SK-N-SH (cell line): ENCODE results near the gene FN3K. TPM values are rescaled to one million over a fixed set of nuclear protein-coding genes. Genes with fewer than 3 reads are reported as not detected.

Experiments
- CTCF ChIA-PET: fragments of 300-600, 350-600 bp; formaldehyde crosslinking; extraction: SDS; loops from one replicate; lab custom pipeline; 2021; lab: Yijun Ruan, JAX
- POLR2A ChIA-PET: fragments of 350-600 bp; sonication (Branson Sonifier 250); formaldehyde crosslinking; extraction: SDS; loops from one replicate; lab custom pipeline; 2020; ENCODE audit warnings: antibody characterized with exemption, inconsistent platforms; lab: Yijun Ruan, JAX
- DNase-seq: peaks from one replicate; pipeline ENCODE4 v3.0.0; 2012
- H2AFZ ChIP-seq: fragments of 200-600 bp; sonication (generic); 2 replicates; pipeline ENCODE4 v1.8.1; 2016; ENCODE audit warnings: antibody characterized with exemption, mild to moderate bottlenecking, low read depth
- H3F3A ChIP-seq: fragments of 200-600 bp; sonication (generic); replicated peaks from 2 replicates; pipeline ENCODE3; 2016; ENCODE audit warnings: antibody characterized with exemption, mild to moderate bottlenecking; ENCODE audit not compliant: insufficient read depth
- H3K27ac ChIP-seq, 2 experiments: fragments of 200-500 bp in 1 of 2; fragments of 200-600 bp in 1 of 2; sonication (Bioruptor generic) in 1 of 2; sonication (generic), shearing (Covaris generic) in 1 of 2; 2 replicates each; pipeline versions ENCODE4 v1.5.1 to v1.6.1; 2014 to 2016; ENCODE audit warnings: low read depth in 2 of 2, inconsistent platforms in 1 of 2, low read length in 1 of 2, mild to moderate bottlenecking in 1 of 2, mixed read lengths in 1 of 2
- H3K27me3 ChIP-seq: fragments of 200-600 bp; sonication (generic), shearing (Covaris generic); 2 replicates; pipeline ENCODE4 v1.6.1; 2016; ENCODE audit warnings: mixed run types; ENCODE audit not compliant: insufficient read depth
- H3K36me3 ChIP-seq, 2 experiments: fragments of 200-500 bp in 1 of 2; fragments of 200-600 bp in 1 of 2; sonication (Bioruptor generic) in 1 of 2; sonication (generic) in 1 of 2; replicated peaks in 1 of 2; 2 replicates each; pipeline versions ENCODE3 to v1.5.1; 2014 to 2016; ENCODE audit warnings: low read length in 1 of 2, mild to moderate bottlenecking in 1 of 2; ENCODE audit not compliant: insufficient read depth in 2 of 2, control insufficient read depth in 1 of 2
- H3K4me1 ChIP-seq, 2 experiments: fragments of 200-500 bp in 1 of 2; fragments of 200-600 bp in 1 of 2; sonication (Bioruptor generic) in 1 of 2; sonication (generic), shearing (Covaris generic) in 1 of 2; 2 replicates each; pipeline versions ENCODE4 v1.5.1 to v1.6.1; 2014 to 2016; ENCODE audit warnings: low read depth in 1 of 2, low read length in 1 of 2, mixed run types in 1 of 2; ENCODE audit not compliant: insufficient read depth in 2 of 2, control insufficient read depth in 1 of 2
- H3K4me2 ChIP-seq: fragments of 200-600 bp; sonication (generic), shearing (Covaris generic); 2 replicates; pipeline ENCODE4 v1.6.1; 2017; ENCODE audit warnings: mixed run types
- H3K4me3 ChIP-seq, 2 experiments: fragments of 200-500 bp in 1 of 2; fragments of 200-600 bp in 1 of 2; sonication (Bioruptor generic) in 1 of 2; sonication (generic), shearing (Covaris generic) in 1 of 2; 2 replicates each; pipeline versions ENCODE4 v1.5.1 to v1.8.1; 2014 to 2016; ENCODE audit warnings: low read depth in 2 of 2, inconsistent platforms in 1 of 2, low read length in 1 of 2, mild to moderate bottlenecking in 1 of 2, mixed read lengths in 1 of 2, moderate library complexity in 1 of 2
- H3K79me2 ChIP-seq: fragments of 200-600 bp; sonication (generic); 2 replicates; pipeline ENCODE4 v1.8.1; 2017; ENCODE audit warnings: mild to moderate bottlenecking; ENCODE audit not compliant: insufficient read depth
- H3K9ac ChIP-seq: fragments of 200-600 bp; sonication (generic); 2 replicates; pipeline ENCODE4 v1.6.1; 2017; ENCODE audit warnings: mixed run types
- H3K9me2 ChIP-seq: fragments of 200-600 bp; sonication (generic); 2 replicates; pipeline ENCODE4 v1.6.1; 2017; ENCODE audit warnings: mixed run types
- H3K9me3 ChIP-seq: fragments of 200-600 bp; sonication (generic); 2 replicates; pipeline ENCODE4 v1.6.1; 2017; ENCODE audit warnings: mixed run types, mild to moderate bottlenecking, moderate library complexity
- H4K20me1 ChIP-seq: fragments of 200-600 bp; sonication (generic); 2 replicates; pipeline ENCODE4 v1.6.1; 2017; ENCODE audit warnings: mild to moderate bottlenecking, mixed run types; ENCODE audit not compliant: insufficient read depth
- CHD2 ChIP-seq: fragments of 150-350 bp; IDR thresholded peaks from 2 replicates; pipeline ENCODE4 v1.6.1; 2018; ENCODE audit warnings: low read length; ENCODE audit not compliant: partially characterized antibody
- EP300 ChIP-seq, 2 experiments: IDR thresholded peaks; 2 replicates each; pipeline versions ENCODE4 v1.4.0 to v1.6.1; 2012; ENCODE audit warnings: borderline replicate concordance in 1 of 2, low read depth in 1 of 2, low read length in 1 of 2
- FOSL2 ChIP-seq: IDR thresholded peaks from 2 replicates; pipeline ENCODE4 v1.4.0; 2012; ENCODE audit warnings: low read depth, mild to moderate bottlenecking, moderate library complexity, borderline replicate concordance
- FOXJ3 ChIP-seq: sonication (generic); formaldehyde crosslinking; IDR thresholded peaks from 2 replicates; pipeline ENCODE4 v1.5.1; 2020; ENCODE audit warnings: mild to moderate bottlenecking, missing genetic modification reagents
- GABPA ChIP-seq: IDR thresholded peaks from 2 replicates; pipeline ENCODE4 v1.4.0; 2012; ENCODE audit warnings: low read depth, mild to moderate bottlenecking
- GATA2 ChIP-seq: sonication (generic); formaldehyde crosslinking; IDR thresholded peaks from 2 replicates; pipeline ENCODE4 v1.5.0; 2020; ENCODE audit warnings: mild to moderate bottlenecking, missing genetic modification reagents
- IRF3 ChIP-seq: fragments of 150-350 bp; IDR thresholded peaks from 2 replicates; pipeline ENCODE4 v1.6.1; 2016; ENCODE audit warnings: mild to moderate bottlenecking, low read depth, low read length
- MAX ChIP-seq: IDR thresholded peaks from 2 replicates; pipeline ENCODE4 v1.4.0; 2012; ENCODE audit warnings: low read depth
- MXI1 ChIP-seq: IDR thresholded peaks from 2 replicates; pipeline ENCODE4 v1.6.1; 2012; ENCODE audit warnings: mild to moderate bottlenecking, low read depth, low read length, improper control_type of control experiment
- NRF1 ChIP-seq: IDR thresholded peaks from 2 replicates; pipeline ENCODE4 v1.6.1; 2012; ENCODE audit warnings: low read depth, mild to moderate bottlenecking, low read length
- PBX3 ChIP-seq: IDR thresholded peaks from 2 replicates; pipeline ENCODE4; 2012
- POLR2AphosphoS5 ChIP-seq: IDR thresholded peaks from 2 replicates; pipeline ENCODE4 v1.6.1; 2012; ENCODE audit warnings: low read depth, low read length
- RAD21 ChIP-seq: IDR thresholded peaks from 2 replicates; pipeline ENCODE4 v1.6.1; 2012; ENCODE audit warnings: mild to moderate bottlenecking, low read length
- RCOR1 ChIP-seq: fragments of 150-350 bp; IDR thresholded peaks from 2 replicates; pipeline ENCODE4 v1.6.1; 2017; ENCODE audit warnings: antibody characterized with exemption, low read length
- REST ChIP-seq: IDR thresholded peaks from 2 replicates; pipeline ENCODE4 v1.6.1; 2012; ENCODE audit warnings: mild to moderate bottlenecking, low read depth, low read length, moderate library complexity
- RFX5 ChIP-seq: IDR thresholded peaks from 2 replicates; pipeline ENCODE4 v1.6.1; 2012; ENCODE audit warnings: mild to moderate bottlenecking, improper control_type of control experiment, low read length
- TEAD4 ChIP-seq: IDR thresholded peaks from 2 replicates; pipeline ENCODE4 v1.4.0; 2012; ENCODE audit warnings: mild to moderate bottlenecking, borderline replicate concordance; ENCODE audit not compliant: insufficient read depth
- YY1 ChIP-seq: IDR thresholded peaks from 2 replicates; pipeline ENCODE4 v1.4.0; 2012; ENCODE audit warnings: low read depth, mild to moderate bottlenecking
- ZBTB33 ChIP-seq: IDR thresholded peaks from 2 replicates; pipeline ENCODE4 v1.4.0; 2012; ENCODE audit warnings: low read depth, borderline replicate concordance
- WGBS: methylation state at CpG from one replicate; pipeline ENCODE4 v1.1.6; 2017; ENCODE audit warnings: low lambda C conversion rate; 5-methylcytosine and 5-hydroxymethylcytosine counted together
- polyA plus RNA-seq, 3 experiments: library from polyadenylated mRNA; depleted of rRNA; stranded (reverse); fragments of >200 nt; gene quantifications; 2 replicates each; pipeline ENCODE4 v1.2.3, GENCODE V29; 2012

FN3K gene
- polyA plus RNA-seq, 1 of the 3 experiments (the other 2 are of a cell fraction) = 9.9 TPM

GRCh38 chr17:82698065-82698973 is 37.1 kb upstream of the FN3K start, which contains the start of gene RAB40B:
TSS of gene RAB40B (minus strand) at chr17:82698698. CDS start at chr17:82698596, 102 bp downstream.
- ChIA-PET CTCF (interaction anchor here (0.9 to 2.3 kb wide), 4 partner anchors 18 to 77 kb away, joined by 3 to 6 read pairs (median 4); no protein-coding TSS in a partner anchor), POLR2A (interaction anchor here (0.7 to 1.0 kb wide), 2 partner anchors 11 to 13 kb away, joined by 3 read pairs; no protein-coding TSS in a partner anchor)
- Histone ChIP-seq H3K4me2 (peak within 1 kb of the TSS; percentile 97), H3K79me2 (0 out of 2 replicates have a peak, but pooled peaks cover 4% of the 10 kb centered on the region), H3K36me3 (peaks cover 0 to 8% of the 10 kb centered on the region in 2 experiments), H3K4me3 (peak within 1 kb of the TSS; percentile 68 to 74), H3K27ac (peak within 1 kb of the TSS in 1 of 2 experiments; percentile 24; a peak in 1 of 4 replicates), H2AFZ (peak within 1 kb of the TSS; percentile 82; the same call in 1 of the 2 replicates), H3K4me1 (peaks cover 0 to 14% of the 10 kb centered on the region in 2 experiments; a peak in 1 of 4 replicates), H3K9ac (peak within 1 kb of the TSS; percentile 48; the same call in 1 of the 2 replicates), H4K20me1 (no peaks in the 10 kb centered on the region), H3F3A (no peaks in the 10 kb centered on the region), H3K27me3 (no peaks in the 10 kb centered on the region), H3K9me2 (no peaks in the 10 kb centered on the region), H3K9me3 (no peaks in the 10 kb centered on the region; the same call in 1 of the 2 replicates)
- peak; percentile 95 for TF ChIP-seq IRF3
- peak; percentile 97 for TF ChIP-seq RFX5
- TF ChIP-seq YY1 = no peak
- TF ChIP-seq TEAD4 = no peak
- peak; percentile 95 for TF ChIP-seq CHD2
- TF ChIP-seq RAD21 = no peak
- TF ChIP-seq MAX = peak; percentile 72; the same call in 1 of the 2 replicates
- peak; percentile 72 for TF ChIP-seq MXI1
- no peak for TF ChIP-seq FOSL2
- TF ChIP-seq FOXJ3 (CRISPR knock-in tag) = no peak
- peak; percentile 100 for TF ChIP-seq PBX3
- no peak for TF ChIP-seq REST
- TF ChIP-seq RCOR1 = no peak
- TF ChIP-seq ZBTB33 = no peak
- no peak for TF ChIP-seq GATA2 (CRISPR knock-in tag)
- peak in 1 of 2 experiments; percentile 70; a peak in 2 of 4 replicates for TF ChIP-seq EP300 (IDR thresholded peaks at IDR 0.05; ENCODE audit: borderline replicate concordance in 1 of 2, low read depth in 1 of 2, low read length in 1 of 2)
- TF ChIP-seq GABPA = no peak
- no peak for TF ChIP-seq POLR2AphosphoS5
- peak; percentile 23 for TF ChIP-seq NRF1
- WGBS = under 1% methylated on average over 61 of the region's 112 CpGs
- DNase-seq = peak; percentile 100
